Subcutaneous abdominal adipose tissue (tissue), 5 donors: ENCODE results near the gene ALCAM.
A peak's percentile ranks its signal among the peaks of the same experiment; 100 is the strongest.

ENCODE experiments used
- H3K27ac ChIP-seq: one replicate; pipeline ENCODE4 v1.7.0; 2013; ENCODE audit warnings: low read depth, mild to moderate bottlenecking, inconsistent platforms, low read length, moderate library complexity
- H3K27me3 ChIP-seq, 5 donors: one replicate each; pipeline ENCODE4 v1.7.0; 2013; ENCODE audit warnings: low read length in 5 of 5, inconsistent platforms in 1 of 5; ENCODE audit not compliant: control insufficient read depth in 5 of 5, insufficient read depth in 4 of 5
- H3K36me3 ChIP-seq, 5 donors: one replicate each; pipeline ENCODE4 v1.7.0; 2013; ENCODE audit warnings: low read length in 5 of 5; ENCODE audit not compliant: control insufficient read depth in 5 of 5, insufficient read depth in 5 of 5
- H3K4me1 ChIP-seq, 5 donors: one replicate each; pipeline ENCODE4 v1.7.0; 2013; ENCODE audit warnings: low read length in 5 of 5, mild to moderate bottlenecking in 3 of 5, moderate library complexity in 1 of 5; ENCODE audit not compliant: control insufficient read depth in 5 of 5, insufficient read depth in 5 of 5
- H3K4me3 ChIP-seq, 5 donors: one replicate each; pipeline ENCODE4 v1.7.0; 2013; ENCODE audit warnings: low read length in 5 of 5, low read depth in 1 of 5
- H3K9ac ChIP-seq, 5 donors: one replicate each; pipeline ENCODE4 v1.7.0; 2013; ENCODE audit warnings: low read length in 5 of 5, mild to moderate bottlenecking in 4 of 5, moderate library complexity in 3 of 5
- H3K9me3 ChIP-seq, 5 donors: one replicate each; pipeline ENCODE4 v1.7.0; 2013; ENCODE audit warnings: low read length in 5 of 5; ENCODE audit not compliant: control insufficient read depth in 5 of 5
- donor health status: healthy.
- donor health status: healthy.
- donor health status: healthy.
- donor health status: healthy.
- donor health status: healthy.

ALCAM gene

DNA sequence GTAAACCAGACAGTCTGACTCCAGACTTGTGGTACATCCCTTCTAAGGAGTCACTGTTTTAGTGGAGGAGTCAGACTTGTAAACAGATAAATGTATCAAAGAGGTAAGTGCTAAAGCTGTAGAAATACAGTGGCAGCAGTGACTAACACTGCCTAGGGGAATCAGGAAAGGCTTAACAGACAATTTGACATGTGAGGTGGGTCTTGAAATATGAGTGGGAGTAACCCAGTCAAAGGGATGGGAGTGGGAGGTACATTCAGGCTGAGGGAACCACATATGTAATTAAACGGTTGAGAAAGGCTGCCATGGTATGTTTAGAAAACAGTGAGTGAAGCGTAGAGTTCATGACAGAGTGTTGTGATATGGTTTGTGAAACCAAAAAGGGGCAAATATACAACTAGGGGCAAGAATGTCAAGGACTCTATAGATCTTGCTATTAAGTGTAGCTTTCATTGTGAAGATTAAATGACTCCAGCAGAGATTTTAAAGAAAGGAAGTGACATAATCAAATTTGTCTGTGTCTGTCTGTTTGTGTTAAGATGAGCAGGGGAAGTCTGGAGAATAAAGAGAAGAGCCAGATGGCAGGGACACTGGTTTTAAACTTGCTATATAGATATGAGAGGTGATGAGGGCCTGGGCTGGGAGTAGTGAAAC lies 11.2 kb upstream of the ALCAM start:
- Histone ChIP-seq H3K4me1 (peaks cover 0 to 5% (median 3%) of the 10 kb centered on the region in 5 donors), H3K36me3 (no peaks in the 10 kb centered on the region), H3K9ac (no peak overlapping the region), H3K9me3 (no peaks in the 10 kb centered on the region), H3K27me3 (peaks cover 0 to 8% (median 5%) of the 10 kb centered on the region in 5 donors), H3K27ac (no peak overlapping the region), H3K4me3 (no peak overlapping the region)

DNA sequence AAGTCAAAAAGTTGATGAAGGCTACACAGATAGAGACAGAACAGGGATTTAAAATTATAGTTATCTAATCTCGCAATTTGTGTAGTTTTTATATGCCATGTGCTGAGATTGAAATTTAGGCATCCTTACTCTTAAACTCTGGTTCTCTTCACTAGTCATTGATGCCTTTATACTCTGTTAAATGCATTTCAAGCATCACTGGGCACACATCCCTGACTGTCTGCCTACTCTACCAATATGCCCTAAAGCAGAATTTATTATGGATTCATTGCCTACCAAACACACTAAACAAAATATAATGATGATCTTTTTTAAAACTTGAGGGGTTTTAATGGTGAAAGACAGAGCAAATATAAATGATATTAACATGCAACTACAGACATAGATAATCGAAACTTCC lies 10.3 kb upstream of the ALCAM start:
- Histone ChIP-seq H3K9ac (no peak overlapping the region), H3K4me3 (no peak overlapping the region), H3K27ac (no peak overlapping the region)

DNA sequence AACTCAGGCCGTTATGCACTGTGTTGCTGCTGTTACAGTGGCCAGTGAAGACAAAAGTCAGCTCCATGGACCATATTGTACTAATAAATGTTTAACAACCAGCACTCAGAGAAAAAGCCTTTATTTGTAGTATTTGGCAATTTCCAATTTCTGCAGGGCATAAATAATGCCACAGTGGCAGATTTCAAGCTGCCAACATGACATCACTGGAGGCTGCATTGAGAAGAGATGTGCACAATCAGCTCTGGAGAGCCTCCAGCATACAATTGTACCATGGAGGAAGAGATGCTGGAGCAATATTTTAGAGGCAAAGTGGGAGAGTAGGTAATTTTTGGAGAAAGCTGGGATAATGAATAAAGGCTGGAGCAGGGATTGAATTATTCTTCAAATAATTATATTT lies 9.7 kb upstream of the ALCAM start:
- Histone ChIP-seq H3K4me1 (peaks cover 0 to 5% (median 3%) of the 10 kb centered on the region in 5 donors), H3K4me3 (no peak overlapping the region), H3K27ac (no peak overlapping the region), H3K36me3 (no peaks in the 10 kb centered on the region), H3K9ac (no peak overlapping the region), H3K9me3 (no peaks in the 10 kb centered on the region), H3K27me3 (peaks cover 0 to 8% (median 5%) of the 10 kb centered on the region in 5 donors)

More for the DNA sequence above, 10.3 kb upstream of the ALCAM start:
- Histone ChIP-seq H3K4me1 (peaks cover 0 to 5% (median 3%) of the 10 kb centered on the region in 5 donors), H3K9me3 (no peaks in the 10 kb centered on the region), H3K27me3 (peaks cover 0 to 8% (median 5%) of the 10 kb centered on the region in 5 donors), H3K36me3 (no peaks in the 10 kb centered on the region)

DNA sequence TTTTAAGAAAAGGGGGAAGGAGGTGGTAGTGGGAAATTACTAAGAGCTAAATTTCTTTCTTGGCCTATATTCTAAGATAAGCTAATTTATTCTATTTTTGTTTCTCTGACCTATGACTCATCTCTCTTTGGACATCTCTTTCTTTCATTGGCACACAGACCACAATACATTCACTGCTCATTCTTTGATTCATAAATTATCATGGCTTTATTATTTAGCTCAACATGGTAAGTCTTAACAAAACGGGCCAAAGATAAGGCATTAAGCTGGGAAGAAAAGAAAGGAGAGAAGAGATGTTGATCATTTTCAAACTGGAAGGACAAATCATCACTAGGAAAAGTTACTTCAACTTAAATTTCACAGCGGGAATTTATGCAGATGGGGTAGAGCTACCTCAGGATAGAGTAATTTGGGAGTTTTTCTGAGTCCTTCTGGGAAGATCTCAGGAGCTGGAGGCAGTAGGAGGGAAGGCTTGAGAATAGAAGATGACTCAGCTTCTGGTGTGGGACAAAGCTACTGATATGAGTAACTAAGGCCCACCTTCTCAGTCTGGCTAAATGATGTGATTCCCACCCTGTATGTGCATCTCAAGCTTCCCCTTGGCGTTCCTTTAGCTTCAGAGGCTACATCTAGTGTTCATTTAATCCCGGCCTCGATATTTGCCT lies 7.5 kb upstream of the ALCAM start:
- peaks cover 0 to 4% (median 2%) of the 10 kb centered on the region in 5 donors for H3K27me3 ChIP-seq
- H3K4me3 ChIP-seq = no peak overlapping the region
- H3K9me3 ChIP-seq = no peaks in the 10 kb centered on the region
- no peak overlapping the region for H3K27ac ChIP-seq
- H3K9ac ChIP-seq = no peak overlapping the region
- peaks cover 0 to 2% (median 0%) of the 10 kb centered on the region in 5 donors for H3K4me1 ChIP-seq
- no peaks in the 10 kb centered on the region for H3K36me3 ChIP-seq

- no peak overlapping the region for H3K4me3 ChIP-seq
- no peaks in the 10 kb centered on the region for H3K27me3 ChIP-seq
- peaks cover 0 to 2% (median 0%) of the 10 kb centered on the region in 5 donors for H3K4me1 ChIP-seq
- no peaks in the 10 kb centered on the region for H3K36me3 ChIP-seq
- no peak overlapping the region for H3K9ac ChIP-seq
- H3K27ac ChIP-seq = no peak overlapping the region
- no peaks in the 10 kb centered on the region for H3K9me3 ChIP-seq
These were observed 6.7 kb upstream of the ALCAM start for GRCh38 chr3:105360003-105360402.

DNA sequence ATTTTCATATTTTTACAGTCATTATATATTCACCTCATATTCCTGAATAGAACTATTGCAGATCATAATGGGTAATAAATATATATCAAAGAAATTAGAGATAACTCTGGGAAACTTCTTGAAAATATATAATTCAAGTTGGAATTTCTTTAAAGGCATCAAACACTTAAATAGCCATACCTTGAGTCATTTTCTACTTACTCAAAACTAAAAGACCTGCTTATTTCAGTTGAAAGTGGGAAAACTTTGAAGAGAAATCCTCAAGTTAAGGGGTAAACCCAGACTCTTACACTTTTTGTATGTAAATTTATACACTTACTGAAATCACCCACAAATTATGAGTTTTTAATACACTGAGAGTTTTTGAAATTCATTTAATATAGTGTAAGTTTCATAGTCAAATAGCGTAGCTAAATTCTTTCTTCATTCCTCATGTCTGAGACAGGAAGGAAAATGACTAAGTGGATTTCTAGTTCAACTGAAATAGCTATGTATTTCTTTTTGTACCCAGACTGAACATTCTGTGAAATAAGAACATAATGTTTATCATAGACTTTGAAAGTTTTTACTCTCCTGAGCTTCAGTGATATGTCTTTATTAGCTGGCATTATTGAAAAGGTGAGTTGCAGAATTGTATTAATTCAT lies 4.6 kb upstream of the ALCAM start:
- H3K9me3 ChIP-seq = no peaks in the 10 kb centered on the region
- H3K27me3 ChIP-seq = no peaks in the 10 kb centered on the region
- H3K9ac ChIP-seq = no peak overlapping the region
- H3K27ac ChIP-seq = no peak overlapping the region
- H3K36me3 ChIP-seq = no peaks in the 10 kb centered on the region
- peaks cover 2 to 19% (median 18%) of the 10 kb centered on the region in 5 donors for H3K4me1 ChIP-seq
- no peak overlapping the region for H3K4me3 ChIP-seq

- Histone ChIP-seq H3K36me3 (no peaks in the 10 kb centered on the region), H3K27me3 (peaks cover 0 to 2% (median 0%) of the 10 kb centered on the region in 5 donors), H3K9me3 (no peaks in the 10 kb centered on the region), H3K9ac (no peak overlapping the region), H3K4me3 (no peak overlapping the region), H3K4me1 (peaks cover 4 to 39% (median 38%) of the 10 kb centered on the region in 5 donors), H3K27ac (no peak overlapping the region)
These were observed 2.6 kb upstream of the ALCAM start for GRCh38 chr3:105364128-105364527.

DNA sequence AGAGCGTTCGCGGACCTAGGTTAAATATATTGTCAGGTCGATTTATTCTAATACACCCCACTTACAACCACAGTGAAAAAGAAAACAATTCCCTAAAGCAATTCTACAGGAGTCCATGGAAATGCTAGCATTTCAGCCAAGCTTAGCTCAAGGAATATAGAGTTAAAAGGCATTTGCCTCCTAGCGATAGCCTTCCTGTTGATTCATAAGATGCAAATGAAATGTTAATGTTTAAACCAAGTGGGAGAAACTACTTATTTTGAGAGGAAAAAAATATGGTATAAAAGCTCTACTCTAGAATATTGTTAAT lies 1.7 kb upstream of the ALCAM start:
- no peak overlapping the region for H3K4me3 ChIP-seq
- H3K27ac ChIP-seq = peak overlapping the region; percentile 32
- H3K36me3 ChIP-seq = no peaks in the 10 kb centered on the region

GRCh38 chr3:105365391-105366325 lies 1.1 kb upstream of the ALCAM start:
- Histone ChIP-seq H3K9me3 (no peaks in the 10 kb centered on the region), H3K4me3 (peak overlapping the region; percentile 75 to 95 (median 92)), H3K4me1 (peaks cover 2 to 48% (median 47%) of the 10 kb centered on the region in 5 donors), H3K27me3 (peaks cover 0 to 2% (median 0%) of the 10 kb centered on the region in 5 donors), H3K27ac (peak overlapping the region; percentile 32), H3K36me3 (no peaks in the 10 kb centered on the region), H3K9ac (peak overlapping the region in 4 of 5 donors; percentile 16 to 67 (median 62))

More for the DNA sequence above, 1.7 kb upstream of the ALCAM start:
- Histone ChIP-seq H3K9ac (no peak overlapping the region), H3K4me1 (peaks cover 2 to 48% (median 47%) of the 10 kb centered on the region in 5 donors), H3K9me3 (no peaks in the 10 kb centered on the region), H3K27me3 (peaks cover 0 to 2% (median 0%) of the 10 kb centered on the region in 5 donors)
